NCI-H748 (cell line): ENCODE measurements around the gene EVA1C.
"Not testable (repeated sequence)": the region's sequence is repeated elsewhere in the genome, so short reads cannot be mapped to it uniquely, and the experiment has no call there.

Source experiments
- DNase-seq: peaks from one replicate; lab custom pipeline; 2025; ENCODE audit not compliant: unreplicated experiment; lab: John Stamatoyannopoulos, UW

The EVA1C gene

DNA sequence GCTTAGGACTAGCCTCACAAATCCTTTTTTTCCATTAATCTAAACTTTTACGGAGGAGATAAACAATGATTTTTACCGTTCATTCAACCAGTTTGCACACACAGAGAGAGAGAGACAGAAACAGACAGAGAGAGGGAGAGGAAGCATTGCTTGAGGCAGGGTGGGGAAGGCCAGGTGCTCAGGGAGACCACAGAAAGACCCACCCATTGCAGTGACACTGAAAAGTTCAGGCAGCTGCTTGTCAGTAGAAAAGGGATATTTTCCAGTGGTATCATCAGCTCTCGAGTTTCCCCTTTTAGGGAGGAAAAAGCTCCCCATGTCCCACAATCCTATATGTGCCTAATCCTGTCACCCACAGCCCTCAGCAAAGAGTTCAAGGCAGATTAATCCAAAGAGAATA lies 145.6 kb downstream of the EVA1C start:
- no peak for DNase-seq

DNA sequence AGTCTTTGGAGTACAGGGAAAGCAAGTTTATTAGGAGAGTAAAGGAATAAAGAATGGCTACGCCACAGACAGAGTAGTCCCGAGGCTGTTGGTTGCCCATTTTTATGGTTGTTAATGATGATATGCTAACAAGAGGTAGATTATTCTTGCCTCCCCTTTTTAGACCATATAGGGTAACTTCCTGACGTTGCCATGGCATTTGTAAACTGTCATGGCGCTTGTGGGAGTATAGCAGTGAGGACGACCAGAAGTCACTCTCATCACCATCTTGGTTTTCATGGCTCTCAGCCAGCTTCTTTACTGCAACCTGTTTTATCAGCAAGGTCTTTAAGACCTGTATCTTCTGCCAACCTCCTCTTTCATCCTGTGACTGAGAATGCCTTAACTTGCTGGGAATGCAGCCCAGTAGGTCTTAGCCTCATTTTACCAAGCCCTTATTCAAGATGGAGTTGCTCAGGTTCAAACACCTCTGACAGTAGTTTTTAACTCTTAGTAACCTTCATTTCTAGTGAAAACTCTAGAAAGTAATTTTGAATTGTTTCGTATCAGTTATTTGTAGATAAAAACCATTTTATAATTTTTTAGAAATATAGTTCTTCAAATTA lies 146.6 kb downstream of the EVA1C start:
- DNase-seq = no peak

DNA sequence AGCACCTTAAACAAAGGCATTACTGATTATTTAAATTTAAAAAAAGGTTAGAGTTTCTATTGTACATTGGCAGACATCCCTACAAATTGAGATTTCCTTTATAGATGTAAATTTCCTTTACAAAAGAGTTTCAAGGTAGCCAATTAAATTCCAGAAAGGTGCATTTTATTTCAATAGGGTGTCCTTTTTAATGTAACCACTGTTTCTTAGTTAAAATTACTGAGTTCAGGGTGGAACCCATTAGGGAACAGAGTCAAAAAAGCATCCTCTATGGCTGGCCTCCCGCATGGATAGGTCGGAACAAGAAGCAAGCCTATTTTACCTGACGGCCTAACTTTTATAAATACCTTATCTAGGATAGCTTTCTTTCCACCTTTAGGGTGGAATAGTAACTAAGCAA lies 148.4 kb downstream of the EVA1C start:
- DNase-seq = no peak

GRCh38 chr21:32561476-32561875 lies 149.0 kb downstream of the EVA1C start:
- DNase-seq = not testable (repeated sequence)

DNA sequence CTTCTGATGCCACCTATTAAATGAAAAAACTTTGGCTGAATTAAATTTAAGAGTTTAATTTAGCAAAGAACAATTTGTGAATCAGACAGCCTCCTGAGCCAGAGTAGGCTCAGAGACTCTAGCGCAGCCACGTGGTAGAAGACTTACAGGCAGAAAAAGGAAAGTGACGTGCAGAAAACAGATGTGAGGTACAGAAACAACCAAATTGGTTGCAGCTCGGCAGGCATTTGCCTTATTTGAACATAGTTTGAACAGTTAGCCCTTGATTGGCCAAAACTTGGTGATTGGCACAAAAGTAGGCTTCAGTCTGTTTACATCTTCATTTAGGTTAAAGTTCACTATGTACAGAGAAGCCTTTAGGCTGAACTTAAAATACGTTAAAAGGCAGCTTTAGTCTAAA lies 149.9 kb downstream of the EVA1C start:
- no peak for DNase-seq

DNA sequence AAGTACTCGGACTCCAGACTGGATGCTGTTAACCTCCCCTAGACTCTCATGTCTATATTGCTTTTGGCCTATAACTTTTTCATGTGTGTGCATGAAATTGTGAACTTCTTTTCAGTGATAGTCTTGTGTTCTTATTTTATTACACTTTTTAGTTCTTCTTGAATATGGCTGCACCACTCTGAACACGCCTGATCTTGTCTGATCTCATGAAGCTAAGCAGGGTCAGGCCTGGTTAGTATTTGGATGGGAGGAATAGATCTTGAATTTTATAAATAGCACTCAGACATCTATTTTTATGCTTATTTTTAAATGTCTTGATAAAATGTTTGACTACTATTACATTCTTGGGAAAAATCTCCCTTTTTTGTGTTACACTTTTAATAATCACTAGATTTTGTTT lies 150.4 kb downstream of the EVA1C start:
- no peak for DNase-seq
